NT2/D1 (cell line): Measurements from ENCODE around the gene CTNNA3.

Experiments
- YY1 ChIP-seq: IDR thresholded peaks from 2 replicates; pipeline ENCODE4 v1.6.1; 2011; ENCODE audit not compliant: insufficient read length, insufficient read depth
- ZNF274 ChIP-seq: IDR thresholded peaks from 2 replicates; pipeline ENCODE4 v1.6.1; 2011; ENCODE audit warnings: mild to moderate bottlenecking, low read depth, low read length

DNA sequence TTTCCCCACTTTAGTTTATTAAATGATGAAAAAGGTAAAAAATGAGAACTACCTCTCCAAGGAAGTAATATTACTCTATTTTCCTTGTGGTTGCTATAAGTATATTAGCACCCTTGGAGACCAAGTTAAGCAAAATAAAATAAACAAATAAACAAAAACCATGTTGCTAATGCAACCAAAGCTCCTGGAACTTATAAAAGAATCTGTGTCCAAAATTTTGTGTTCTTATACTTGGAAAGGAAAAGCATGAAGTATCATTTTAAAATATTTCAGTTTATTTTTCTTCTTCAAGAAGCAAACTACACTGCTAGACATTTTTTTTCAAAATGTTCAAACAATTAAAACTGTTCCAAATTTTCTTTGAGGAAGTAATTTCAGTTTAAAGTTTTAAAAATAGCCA lies 1212.0 kb downstream of the CTNNA3 start:
- no peak for TF ChIP-seq ZNF274
- no peak for TF ChIP-seq YY1
